A673 (cell line): ENCODE measurements around the gene MS4A12.

Experiments used
- CTCF ChIP-seq: fragments of 300-800, 200-600 bp; sonication (generic); conservative IDR thresholded peaks from 2 replicates; pipeline ENCODE4 v1.5.1; 2017; ENCODE audit warnings: low read depth, mild to moderate bottlenecking, antibody characterized with exemption, low read length, moderate library complexity, mixed read lengths
- EZH2 ChIP-seq: fragments of 200-600 bp; sonication (generic); IDR thresholded peaks from 2 replicates; pipeline ENCODE4 v1.6.1; 2017; ENCODE audit warnings: borderline replicate concordance, low read depth, mild to moderate bottlenecking, mixed read lengths, antibody characterized with exemption, low read length; ENCODE audit not compliant: poor library complexity, severe bottlenecking

GRCh38 chr11:60528934-60529333 lies 36.4 kb downstream of the MS4A12 start:
- no peak for TF ChIP-seq CTCF
- no peak for TF ChIP-seq EZH2
